Activated CD4-positive, alpha-beta T cell treated with anti-CD3 and anti-CD28 coated beads, Interleukin-2, Interleukin-4, amounts not matched to agents 100 ng/mL and 50 ng/mL, durations not matched to agents 16 hours and 8 hours (primary cell): ENCODE data around the gene UBE2QL1.
"Not testable (repeated sequence)": the region's sequence is repeated elsewhere in the genome, so short reads cannot be mapped to it uniquely, and the experiment has no call there.

Experiments
- DNase-seq: peaks from one replicate; pipeline ENCODE4 v3.0.0-alpha.2; 2020; ENCODE audit warnings: low spot score

UBE2QL1 gene

GRCh38 chr5:6497262-6497661 is 48.6 kb downstream of the UBE2QL1 start:
- DNase-seq = peak; percentile 58

DNA sequence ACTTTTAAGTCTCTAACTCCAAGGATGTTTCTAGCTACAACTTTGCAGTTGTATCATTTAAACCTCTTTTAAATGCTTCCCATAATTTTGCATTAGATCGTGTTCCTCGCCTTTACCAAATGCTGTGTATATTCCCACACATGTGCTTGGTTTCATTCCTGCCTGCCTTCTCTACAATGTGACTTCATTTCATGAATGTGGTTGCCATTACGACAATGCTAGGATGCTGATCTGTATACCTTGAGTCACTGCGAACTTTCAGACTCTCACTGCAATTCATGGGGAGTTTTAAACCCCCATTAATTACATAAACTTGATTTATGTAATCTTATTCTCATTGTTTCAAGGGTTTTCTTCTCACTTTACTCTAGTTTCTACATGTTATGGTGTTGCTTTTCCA is 50.3 kb downstream of the UBE2QL1 start:
- peak; percentile 34 for DNase-seq

GRCh38 chr5:6501701-6502100 is 53.0 kb downstream of the UBE2QL1 start:
- DNase-seq = no peak

DNA sequence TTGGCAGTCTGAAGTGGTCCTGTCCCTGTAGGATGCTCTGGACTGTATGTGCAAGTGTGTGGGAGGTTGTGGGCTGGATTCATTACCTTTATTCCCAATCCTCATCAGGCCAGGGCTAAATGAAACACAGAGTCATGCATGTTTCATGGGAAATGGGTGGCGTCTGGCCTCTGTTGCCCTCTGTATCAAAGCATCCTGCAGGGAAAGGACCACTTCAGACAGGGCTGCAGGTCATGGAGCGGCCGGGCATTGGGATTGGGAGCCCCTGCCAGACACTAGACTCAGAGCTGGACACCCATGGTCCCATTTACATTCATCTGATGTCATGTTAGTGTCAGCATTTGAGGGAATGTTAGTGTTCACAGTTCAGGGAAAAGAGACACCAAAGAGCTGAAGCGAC is 53.8 kb downstream of the UBE2QL1 start:
- no peak for DNase-seq

GRCh38 chr5:6503342-6503741 is 54.7 kb downstream of the UBE2QL1 start:
- no peak for DNase-seq

GRCh38 chr5:6504677-6505415 is 56.2 kb downstream of the UBE2QL1 start:
- no peak for DNase-seq

GRCh38 chr5:6505416-6505755 is 56.7 kb downstream of the UBE2QL1 start:
- no peak for DNase-seq

DNA sequence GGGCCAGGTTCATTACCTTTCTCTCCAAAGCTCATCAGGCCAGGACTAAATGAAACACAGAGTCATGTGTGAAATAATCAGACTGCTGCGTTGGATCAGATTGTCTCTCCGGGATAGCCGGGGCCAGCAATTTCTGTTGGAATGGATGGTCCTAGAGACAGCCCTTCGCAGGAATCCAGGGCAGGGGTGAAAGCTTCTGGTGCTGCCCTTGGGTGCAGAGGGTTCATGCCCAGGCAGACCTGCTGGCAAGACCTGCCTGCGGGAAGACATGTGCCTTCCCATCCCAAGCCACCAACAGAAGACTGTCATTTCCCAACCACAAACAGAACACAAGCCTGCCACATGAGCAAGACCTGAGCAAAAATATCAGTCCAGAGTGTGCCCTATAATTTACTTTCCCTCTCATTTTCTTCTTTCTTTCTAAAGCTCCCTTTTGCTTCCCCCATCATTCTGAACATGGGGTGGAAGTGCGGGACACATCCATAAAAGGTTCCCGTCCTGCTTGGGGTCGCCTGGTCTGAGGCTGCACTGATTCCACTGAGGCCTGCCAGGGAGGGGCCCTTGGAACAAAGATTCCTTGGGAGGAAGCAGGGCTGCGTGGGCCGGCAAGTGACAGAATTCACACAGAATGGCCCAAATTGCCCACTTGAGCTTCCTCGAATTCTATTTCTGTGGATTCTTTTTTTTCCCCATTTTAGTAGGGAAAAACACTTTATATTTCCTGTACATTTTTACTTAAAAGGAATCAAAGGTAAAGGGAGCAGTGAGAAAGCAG is 57.3 kb downstream of the UBE2QL1 start:
- DNase-seq = no peak

DNA sequence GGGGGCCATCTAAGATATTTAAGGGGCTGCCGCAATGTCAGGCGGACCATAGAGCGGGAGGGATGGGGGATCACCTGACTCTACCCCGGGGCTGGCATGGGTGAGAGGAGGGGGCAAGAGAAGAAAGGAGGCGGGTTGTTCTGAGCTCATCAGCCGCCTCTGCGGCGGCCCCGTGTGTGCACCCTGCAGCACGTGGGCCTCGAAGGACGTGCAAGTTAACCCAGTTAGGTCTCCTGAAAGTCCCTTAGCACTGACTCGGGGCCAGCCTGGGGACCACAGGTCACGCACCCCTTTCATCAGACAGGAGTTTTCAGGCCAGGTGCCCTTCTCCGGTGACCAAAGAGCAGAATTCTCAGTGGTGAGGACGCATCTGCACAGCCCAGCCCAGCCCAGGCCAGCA is 58.0 kb downstream of the UBE2QL1 start:
- no peak for DNase-seq

- no peak for DNase-seq
These were observed 60.3 kb downstream of the UBE2QL1 start for GRCh38 chr5:6508931-6509330.

GRCh38 chr5:6510132-6510531 is 61.5 kb downstream of the UBE2QL1 start:
- no peak for DNase-seq

- no peak for DNase-seq
These were observed 62.3 kb downstream of the UBE2QL1 start for GRCh38 chr5:6510973-6511372.

DNA sequence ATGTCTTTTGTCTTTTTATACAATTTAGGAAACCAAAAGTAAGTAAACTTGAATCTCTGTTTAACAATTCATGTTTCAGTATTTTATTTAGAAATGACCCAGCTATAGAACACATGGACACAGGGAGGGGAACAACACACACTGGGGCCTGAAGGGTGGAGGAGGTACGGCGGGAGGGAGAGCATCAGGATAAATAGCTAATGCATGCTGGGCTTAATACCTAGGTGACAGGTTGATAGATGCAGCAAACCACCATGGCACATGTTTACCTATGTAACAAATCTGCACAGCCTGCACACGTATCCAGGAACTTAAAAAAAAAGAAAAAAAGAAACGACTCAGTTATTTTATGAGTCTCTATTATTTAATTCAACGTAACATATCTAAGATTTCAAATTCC is 67.2 kb downstream of the UBE2QL1 start:
- DNase-seq = not testable (repeated sequence)

DNA sequence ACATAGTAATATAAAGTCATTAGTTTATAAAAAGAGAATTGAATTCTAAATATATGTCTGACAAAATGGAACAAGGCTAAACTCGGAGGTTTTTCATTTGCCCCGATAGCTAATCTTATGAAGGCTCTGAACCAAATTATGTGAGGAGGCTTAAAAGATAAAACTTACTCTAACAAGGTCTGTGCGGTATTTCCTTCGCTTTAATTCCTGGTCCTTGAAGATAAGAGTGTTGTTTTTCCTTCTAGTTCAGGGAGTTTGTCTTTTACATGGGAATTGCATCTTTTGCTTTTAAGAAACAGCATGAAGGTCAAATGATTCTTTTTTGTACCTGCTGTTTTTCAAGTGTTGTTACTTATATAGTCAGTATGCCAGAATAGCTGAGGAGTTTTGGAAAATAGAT is 68.2 kb downstream of the UBE2QL1 start:
- DNase-seq = no peak

- no peak for DNase-seq
These were observed 68.9 kb downstream of the UBE2QL1 start for GRCh38 chr5:6517510-6517909.

DNA sequence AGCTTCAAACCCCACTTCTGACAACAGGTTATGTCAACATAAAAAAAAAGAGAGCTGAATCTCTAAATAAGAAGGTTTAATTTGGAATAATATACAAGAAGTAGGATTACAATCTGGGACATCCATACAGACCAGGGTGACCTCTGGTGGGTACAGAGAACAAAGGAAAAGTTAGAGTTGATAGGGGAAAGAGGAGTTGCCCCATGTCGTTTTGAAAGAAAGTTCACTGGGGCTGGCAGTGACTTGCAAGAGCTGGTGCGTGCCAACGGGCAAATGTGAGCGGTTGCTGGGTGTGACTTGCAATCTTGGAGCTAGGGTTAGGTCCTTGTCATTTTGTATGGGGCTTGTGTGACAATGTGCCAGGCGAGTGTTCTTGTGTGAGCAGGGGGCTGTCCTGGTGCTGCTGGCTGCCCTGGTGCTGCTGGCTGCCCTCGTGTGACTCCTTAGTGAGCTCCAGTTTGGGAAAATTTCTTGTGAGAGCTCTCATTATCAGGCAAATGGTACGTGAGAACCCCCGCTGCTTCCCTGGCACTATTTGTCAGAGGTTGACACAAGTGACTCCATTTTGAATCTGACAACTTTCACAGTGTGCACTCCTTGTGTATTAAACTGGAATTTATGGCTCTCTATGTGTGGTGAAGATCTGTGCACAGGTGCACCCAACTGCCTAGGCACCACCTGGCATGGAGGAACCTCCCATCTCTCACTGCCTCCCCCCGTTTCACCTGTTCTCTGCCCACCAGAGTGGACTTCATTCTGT is 69.8 kb downstream of the UBE2QL1 start:
- no peak for DNase-seq

DNA sequence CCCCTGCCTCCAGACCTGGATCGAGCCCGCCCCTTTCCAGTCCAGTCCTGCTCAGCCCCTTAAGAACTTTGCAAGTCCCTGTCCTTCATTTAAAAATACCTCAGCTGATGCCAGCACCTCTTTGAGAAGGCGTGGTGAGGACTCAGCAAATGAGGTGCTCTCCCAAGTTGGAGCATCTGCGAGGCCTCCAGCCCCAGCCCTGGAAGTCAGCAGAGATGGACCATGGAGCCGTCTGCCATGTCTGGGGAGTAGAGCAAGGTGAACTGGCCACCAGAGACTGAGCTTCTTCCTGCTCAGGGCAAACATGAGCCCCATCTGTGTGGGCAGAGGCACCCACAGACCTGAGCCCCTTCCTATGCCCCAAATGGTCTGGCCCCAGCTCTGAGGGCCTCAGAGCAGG is 71.5 kb downstream of the UBE2QL1 start:
- no peak for DNase-seq

- DNase-seq = no peak
These were observed 73.7 kb downstream of the UBE2QL1 start for GRCh38 chr5:6522331-6522730.

DNA sequence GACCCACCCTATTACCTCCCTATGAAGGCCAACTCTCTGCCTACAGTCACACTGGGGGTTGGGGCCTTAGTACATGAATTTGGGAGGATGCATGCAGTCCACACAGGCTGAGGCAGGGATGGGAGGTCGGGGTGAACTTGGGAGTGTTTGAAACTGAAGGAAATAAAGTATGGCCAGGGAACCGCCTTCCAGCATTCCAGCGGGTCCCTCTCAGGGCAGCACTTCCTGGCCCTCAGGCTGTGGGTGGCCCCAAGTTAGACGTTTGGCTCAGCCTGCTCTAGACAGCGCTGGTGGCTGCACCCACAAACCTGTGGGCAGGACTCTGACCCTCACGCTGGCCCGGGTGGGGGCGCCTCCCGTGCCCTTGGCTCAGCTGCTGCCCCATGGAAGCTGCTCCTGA is 74.3 kb downstream of the UBE2QL1 start:
- no peak for DNase-seq

GRCh38 chr5:6525422-6525821 is 76.8 kb downstream of the UBE2QL1 start:
- DNase-seq = no peak

DNA sequence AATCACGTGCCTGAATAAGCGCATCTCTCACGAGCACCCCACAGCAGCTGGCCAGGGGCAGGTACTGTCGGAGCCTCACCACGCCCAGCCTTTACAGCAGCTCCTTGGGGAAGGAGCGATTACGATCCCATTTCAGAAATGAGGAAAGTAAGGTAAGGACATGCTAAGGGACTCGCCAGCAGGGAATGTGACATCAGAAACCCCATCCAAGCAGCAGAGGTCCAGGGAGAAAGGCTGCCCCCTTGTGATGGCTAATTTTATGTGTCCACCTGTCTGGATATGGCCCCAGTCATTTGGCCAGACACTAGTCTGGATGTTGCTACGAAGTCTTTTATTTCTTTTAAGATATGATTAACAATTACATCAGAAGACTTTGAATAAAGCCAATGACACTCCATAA is 77.3 kb downstream of the UBE2QL1 start:
- DNase-seq = no peak

GRCh38 chr5:6527749-6528455 is 79.2 kb downstream of the UBE2QL1 start:
- no peak for DNase-seq
